Measurements from ENCODE around the gene SNAPC2.
"Not testable (repeated sequence)": the region's sequence is repeated elsewhere in the genome, so short reads cannot be mapped to it uniquely, and the experiment has no call there.

Gene SNAPC2

GRCh38 chr19:7888826-7889217 lies 31.3 kb upstream of the SNAPC2 start:
- no peak for DNase-seq

DNA sequence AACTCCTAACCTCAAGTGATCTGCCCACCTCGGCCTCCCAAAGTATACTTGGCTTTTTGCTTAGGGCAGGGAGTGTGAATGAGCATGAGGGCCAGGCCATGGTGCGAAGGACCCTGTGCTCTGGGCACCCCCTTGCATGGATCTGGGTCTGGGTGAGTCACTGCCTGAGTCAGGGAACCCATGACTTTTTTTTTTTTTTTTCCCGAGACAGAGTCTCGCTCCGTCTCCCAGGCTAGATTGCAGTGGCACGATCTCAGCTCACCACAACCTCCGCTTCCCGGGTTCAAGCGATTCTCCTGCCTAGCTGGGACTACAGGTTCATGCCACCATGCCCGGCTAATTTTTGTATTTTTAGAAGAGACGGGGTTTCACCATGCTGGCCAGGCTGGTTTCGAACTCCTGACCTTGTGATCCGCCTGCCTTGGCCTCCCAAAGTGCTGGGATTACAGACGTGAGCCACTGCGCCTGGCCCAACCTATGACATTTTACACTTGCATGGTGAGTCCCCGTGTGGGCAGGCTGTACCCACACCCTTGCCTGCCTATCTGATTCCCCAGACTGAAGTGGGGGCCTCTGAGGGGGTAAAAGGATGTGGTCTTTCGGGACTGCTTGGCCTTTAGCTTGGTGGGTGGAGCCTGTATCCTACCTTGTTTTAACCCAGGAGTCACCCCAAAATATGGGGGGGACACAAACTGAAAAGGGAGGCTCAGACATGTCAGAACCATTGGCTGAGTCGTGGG lies 26.6 kb upstream of the SNAPC2 start:
- not testable (repeated sequence) for DNase-seq

GRCh38 chr19:7894612-7895309 lies 25.4 kb upstream of the SNAPC2 start:
- DNase-seq: no peak

DNA sequence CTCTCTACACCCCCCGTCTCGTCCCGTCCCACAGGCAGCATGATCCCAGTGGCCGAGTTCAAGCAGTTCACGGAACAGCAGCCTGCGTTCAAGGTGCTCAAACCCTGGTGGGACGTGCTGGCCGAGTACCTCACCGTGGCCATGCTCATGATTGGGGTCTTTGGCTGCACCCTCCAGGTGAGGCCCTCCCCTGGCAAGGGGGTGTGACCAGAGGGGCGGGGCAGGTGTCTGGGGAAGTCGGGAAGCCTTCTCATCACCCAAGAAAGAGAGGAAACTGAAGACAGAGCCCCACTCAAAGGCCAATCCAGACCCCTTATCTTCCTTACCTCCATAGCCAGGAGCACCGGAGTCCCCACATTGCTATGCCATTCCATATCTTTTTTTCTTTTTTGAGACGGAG lies 24.6 kb upstream of the SNAPC2 start:
- DNase-seq: no peak

- DNase-seq: no peak
Observed at GRCh38 chr19:7897292-7897691, 22.8 kb upstream of the SNAPC2 start.

- DNase-seq: no peak
Observed at GRCh38 chr19:7898967-7899366, 21.2 kb upstream of the SNAPC2 start.

DNA sequence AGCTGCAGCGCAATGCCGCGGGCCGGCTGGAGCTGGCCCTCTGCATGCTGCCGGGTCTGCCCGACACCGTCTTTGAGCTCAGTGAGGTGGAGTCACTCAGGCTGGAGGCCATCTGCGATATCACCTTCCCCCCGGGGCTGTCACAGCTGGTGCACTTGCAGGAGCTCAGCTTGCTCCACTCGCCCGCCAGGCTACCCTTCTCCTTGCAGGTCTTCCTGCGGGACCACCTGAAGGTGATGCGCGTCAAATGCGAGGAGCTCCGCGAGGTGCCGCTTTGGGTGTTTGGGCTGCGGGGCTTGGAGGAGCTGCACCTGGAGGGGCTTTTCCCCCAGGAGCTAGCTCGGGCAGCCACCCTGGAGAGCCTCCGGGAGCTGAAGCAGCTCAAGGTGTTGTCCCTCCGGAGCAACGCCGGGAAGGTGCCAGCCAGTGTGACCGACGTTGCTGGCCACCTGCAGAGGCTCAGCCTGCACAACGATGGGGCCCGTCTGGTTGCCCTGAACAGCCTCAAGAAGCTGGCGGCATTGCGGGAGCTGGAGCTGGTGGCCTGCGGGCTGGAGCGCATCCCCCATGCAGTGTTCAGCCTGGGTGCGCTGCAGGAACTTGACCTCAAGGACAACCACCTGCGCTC lies 20.3 kb upstream of the SNAPC2 start:
- no peak for DNase-seq

DNA sequence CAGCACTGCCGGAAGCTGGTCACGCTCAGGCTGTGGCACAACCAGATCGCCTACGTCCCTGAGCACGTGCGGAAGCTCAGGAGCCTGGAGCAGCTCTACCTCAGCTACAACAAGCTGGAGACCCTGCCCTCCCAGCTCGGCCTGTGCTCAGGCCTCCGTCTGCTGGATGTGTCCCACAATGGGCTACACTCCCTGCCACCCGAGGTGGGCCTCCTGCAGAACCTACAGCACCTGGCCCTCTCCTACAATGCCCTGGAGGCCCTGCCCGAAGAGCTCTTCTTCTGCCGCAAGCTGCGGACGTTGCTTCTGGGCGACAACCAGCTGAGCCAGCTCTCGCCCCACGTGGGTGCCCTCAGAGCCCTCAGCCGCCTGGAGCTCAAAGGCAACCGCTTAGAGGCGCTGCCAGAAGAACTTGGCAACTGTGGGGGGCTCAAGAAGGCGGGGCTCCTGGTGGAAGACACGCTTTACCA lies 19.7 kb upstream of the SNAPC2 start:
- no peak for DNase-seq

GRCh38 chr19:7900931-7901330 lies 19.2 kb upstream of the SNAPC2 start:
- DNase-seq: no peak

- DNase-seq: no peak
Observed at GRCh38 chr19:7901337-7901736, 18.8 kb upstream of the SNAPC2 start.

GRCh38 chr19:7902796-7903243 lies 17.3 kb upstream of the SNAPC2 start:
- DNase-seq: no peak

- DNase-seq: peak; percentile 100
Observed at GRCh38 chr19:7903244-7904073, 16.7 kb upstream of the SNAPC2 start, which contains the start of gene MAP2K7. TSS of gene MAP2K7 (plus strand) at chr19:7903877. CDS start at chr19:7903945, 68 bp downstream.

DNA sequence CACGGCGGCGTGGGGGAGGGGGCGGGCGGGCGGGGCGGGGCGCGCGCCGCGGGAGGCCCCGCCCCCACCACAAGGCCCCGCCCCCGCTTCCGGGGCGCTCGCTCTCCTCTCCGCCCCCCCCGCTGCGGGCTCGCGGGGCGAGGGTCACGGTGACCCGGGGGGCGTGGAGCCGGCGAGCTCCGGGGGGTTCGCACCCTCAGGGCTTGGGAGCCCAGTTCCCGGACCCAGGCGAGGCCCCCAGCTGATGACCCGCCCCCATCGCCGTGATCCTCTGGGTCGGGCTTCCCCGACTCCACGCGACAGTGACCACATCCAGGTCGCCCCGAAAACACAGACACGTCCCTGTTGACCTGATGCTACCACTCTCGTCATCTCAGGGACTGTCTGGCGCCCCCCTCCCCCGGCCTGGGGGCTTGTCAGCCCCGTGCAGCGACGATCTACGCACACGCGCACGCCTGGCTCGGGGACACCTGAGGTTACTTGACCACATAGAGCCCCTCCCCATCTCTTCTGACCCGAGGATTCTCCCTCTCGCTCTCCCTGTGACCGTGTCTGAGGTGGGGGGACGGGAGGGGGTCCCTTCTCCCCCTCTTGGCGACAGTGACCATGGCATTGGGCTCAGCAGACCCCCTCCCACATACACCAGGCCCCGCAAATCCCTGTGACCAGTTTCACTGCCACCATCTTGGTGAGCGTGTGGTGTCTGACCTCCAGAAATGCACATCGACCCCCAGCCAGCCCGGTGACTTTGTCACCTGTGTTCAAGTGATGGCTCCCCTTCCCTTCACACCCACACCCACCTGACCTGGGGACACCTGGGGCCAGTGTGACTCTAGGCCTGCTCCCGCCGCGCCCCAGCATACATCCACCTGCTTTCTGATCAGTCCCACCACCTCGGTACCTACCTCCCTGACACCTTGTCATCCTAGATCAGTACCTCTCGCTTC lies 15.8 kb upstream of the SNAPC2 start:
- peak; percentile 68 for DNase-seq

DNA sequence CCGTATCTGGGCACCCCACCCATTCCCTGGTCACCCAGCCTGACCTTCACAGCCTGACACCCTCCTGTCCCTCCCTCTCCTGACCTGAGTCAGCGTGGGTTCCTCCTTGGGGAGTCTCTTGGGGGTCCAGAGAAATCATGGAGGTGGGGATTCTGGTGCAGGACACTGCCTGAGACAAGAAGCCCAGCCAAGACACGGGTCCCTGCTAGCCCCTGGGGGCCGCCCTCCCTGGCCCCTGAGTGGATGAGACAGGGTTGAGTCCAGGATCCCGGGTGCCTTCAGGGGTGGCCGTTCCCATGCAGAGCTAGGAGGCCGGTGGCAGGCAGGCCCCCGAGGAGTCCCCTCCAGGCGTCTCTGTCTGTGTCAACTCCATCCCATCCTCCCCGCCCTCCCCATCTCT lies 14.9 kb upstream of the SNAPC2 start:
- DNase-seq: no peak

- no peak for DNase-seq
Observed at GRCh38 chr19:7905859-7906258, 14.3 kb upstream of the SNAPC2 start.

DNA sequence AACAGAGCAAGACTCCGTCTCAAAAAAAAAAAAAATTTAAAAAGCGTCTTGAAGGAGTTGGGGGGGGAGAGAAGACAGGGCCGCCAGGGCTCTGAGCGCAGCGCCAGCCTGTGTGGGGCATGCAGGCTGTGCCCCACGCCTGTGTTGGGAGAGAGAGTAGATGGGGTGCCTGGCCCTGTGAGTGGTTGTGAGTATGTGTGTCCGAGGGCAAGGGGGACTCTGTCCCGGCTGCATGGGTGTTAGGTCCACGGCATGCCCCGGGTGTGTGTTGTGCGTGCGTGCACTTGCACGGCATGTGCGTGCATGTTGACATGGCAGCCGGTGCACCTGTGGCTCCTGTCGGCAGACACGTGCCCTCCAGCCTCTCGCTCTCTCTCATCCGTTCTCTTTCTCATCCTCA lies 13.0 kb upstream of the SNAPC2 start:
- no peak for DNase-seq

DNA sequence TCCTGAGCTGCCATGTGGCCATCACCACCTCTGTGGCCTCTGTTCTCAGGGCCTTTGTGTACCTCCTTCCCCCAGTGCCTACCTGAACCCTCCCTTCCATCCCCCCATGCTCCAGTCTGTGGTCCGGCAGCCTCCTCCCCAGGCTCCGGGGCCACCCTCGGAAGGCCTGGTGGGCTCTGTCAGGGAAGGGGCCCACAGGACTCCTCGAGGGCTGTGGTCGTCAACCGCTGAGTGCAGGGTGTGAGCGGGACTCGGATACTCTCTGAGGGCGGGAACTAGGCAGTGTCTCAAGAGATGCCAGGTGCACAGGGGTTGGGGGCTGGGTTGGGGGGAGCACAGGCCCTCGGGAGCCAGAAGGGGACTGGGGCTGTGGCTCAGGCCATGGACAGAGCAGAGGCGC lies 12.6 kb upstream of the SNAPC2 start:
- no peak for DNase-seq

GRCh38 chr19:7908078-7908699 lies 11.9 kb upstream of the SNAPC2 start:
- no peak for DNase-seq

- no peak for DNase-seq
Observed at GRCh38 chr19:7908742-7909461, 11.2 kb upstream of the SNAPC2 start.

- no peak for DNase-seq
Observed at GRCh38 chr19:7909471-7910067, 10.6 kb upstream of the SNAPC2 start.
